HG03097 (cell line): ENCODE measurements around the gene UBA6.
A peak's percentile ranks its signal among the peaks of the same experiment; 100 is the strongest.

Experiments used
- ATAC-seq: cut with Tn5 transposase; IDR thresholded peaks from one replicate; pipeline ENCODE4 v1.9.1; 2021; ENCODE audit not compliant: unreplicated experiment, low FRiP score

UBA6 gene

GRCh38 chr4:67584496-67584895 lies 116.5 kb downstream of the UBA6 start:
- ATAC-seq, result no peak

DNA sequence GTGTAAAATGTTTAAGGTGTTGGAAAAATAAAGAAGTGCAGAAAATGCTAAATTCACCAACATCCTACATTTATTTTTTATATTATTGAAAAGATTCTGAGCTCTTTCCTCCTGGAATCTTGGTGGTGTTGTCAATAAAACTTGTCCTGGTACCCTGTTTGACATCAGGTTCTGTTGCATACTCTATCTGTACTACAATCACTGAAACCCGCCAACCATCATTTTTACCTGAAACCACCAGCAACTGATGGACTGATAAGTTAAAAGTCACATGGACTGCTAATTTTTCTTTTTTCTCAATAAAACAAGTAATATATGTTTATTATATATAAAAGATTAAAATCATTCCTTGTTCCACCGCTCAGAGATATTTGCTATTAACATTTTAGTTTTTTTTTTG lies 119.0 kb downstream of the UBA6 start:
- no peak for ATAC-seq

GRCh38 chr4:67581208-67581857 lies 119.6 kb downstream of the UBA6 start:
- no peak for ATAC-seq

DNA sequence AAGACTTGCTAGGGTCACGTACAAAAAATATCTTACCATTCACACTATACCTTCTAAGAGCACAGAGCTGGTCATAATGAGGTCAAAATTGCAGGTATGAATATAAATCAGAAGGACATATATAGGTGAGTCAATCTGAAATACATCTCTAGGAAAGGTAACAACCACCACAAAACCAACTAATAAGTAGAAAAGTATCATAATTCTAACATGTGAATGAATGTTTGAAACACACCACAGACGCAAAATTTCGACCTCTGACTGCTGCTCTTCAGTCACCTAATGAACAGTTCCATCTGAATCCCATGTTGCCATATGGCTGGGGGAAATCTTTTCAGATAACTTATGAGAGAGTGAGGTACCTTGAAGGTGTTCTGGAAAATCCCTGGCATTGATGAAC lies 120.4 kb downstream of the UBA6 start:
- peak; percentile 31 for ATAC-seq

DNA sequence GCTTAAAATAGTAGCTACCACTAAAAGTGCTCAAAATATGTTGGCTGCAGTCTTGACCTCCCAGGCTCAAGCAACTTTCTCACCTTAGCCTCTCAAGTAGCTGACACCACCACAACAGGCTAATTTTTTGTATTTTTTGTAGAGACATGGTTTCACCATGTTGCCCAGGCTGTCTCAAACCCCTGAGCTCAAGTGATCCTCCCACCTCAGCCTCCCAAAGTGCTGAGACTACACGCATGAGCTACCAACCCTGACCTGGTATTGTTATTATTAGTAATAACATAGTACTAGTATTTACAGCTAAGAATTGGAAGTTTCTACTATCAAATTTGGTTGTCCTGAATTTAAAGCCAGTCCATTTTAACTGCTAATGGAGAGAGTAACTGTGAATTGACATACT lies 124.4 kb downstream of the UBA6 start:
- no peak for ATAC-seq

DNA sequence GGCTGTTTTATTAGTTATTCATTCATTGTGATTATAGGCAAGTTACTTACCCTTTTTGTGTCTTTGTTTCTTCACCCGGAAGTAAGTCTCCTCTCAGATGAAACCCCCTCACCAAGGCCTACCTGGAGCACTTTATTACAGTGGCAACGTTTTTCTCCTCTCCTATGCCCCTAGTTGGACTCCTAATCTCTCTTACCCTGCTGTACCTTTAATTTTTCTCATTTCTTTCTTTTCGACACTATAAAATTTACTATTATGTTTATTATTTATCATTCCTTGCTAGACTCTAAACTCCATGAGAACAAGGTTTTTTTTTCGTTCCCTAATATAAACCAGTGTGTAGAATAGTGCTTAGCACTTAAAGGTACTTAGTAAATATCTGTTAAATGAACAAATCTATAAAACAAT lies 124.9 kb downstream of the UBA6 start:
- ATAC-seq, result no peak

GRCh38 chr4:67575232-67576058 lies 125.5 kb downstream of the UBA6 start:
- peak; percentile 94 for ATAC-seq

- ATAC-seq, result no peak
Measured at GRCh38 chr4:67573193-67573592, 127.8 kb downstream of the UBA6 start.

GRCh38 chr4:67571975-67572374 lies 129.0 kb downstream of the UBA6 start:
- ATAC-seq, result no peak

- ATAC-seq, result no peak
Measured at GRCh38 chr4:67570537-67570936, 130.4 kb downstream of the UBA6 start.

DNA sequence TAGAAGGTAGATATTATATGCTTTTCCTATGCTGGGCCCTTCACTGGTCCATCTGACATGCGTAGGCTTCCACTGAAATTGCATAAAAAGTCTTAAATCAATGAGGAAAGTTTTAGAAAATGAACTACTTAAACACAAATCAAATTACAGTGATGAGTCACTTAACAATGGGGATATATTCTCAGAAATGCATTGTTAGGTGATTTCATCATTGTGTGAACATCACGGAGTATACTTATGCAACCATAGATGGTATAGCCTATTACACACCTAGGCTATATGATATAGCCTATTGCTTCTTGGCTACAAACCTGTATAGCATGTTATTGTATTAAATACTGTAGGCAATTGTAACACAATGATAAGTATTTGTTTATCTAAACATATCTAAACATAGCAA lies 132.1 kb downstream of the UBA6 start:
- no peak for ATAC-seq

GRCh38 chr4:67566335-67566734 lies 134.6 kb downstream of the UBA6 start:
- ATAC-seq, result no peak

GRCh38 chr4:67565284-67565683 lies 135.7 kb downstream of the UBA6 start:
- no peak for ATAC-seq
